ENCODE data around the gene UPK2.
"Not testable (repeated sequence)": the region's sequence is repeated elsewhere in the genome, so short reads cannot be mapped to it uniquely, and the experiment has no call there.

Gene UPK2

DNA sequence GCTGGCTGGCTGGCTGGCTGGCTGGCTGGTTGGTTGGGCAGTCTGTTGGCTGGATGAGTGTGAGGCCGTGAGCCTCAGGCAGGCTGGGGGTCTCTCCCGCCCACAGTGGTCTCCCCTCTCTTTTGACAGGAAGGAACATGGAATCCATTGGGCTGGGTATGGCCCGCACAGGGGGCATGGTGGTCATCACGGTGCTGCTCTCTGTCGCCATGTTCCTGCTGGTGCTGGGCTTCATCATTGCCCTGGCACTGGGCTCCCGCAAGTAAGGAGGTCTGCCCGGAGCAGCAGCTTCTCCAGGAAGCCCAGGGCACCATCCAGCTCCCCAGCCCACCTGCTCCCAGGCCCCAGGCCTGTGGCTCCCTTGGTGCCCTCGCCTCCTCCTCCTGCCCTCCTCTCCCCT, 1.9 kb downstream of the UPK2 start:
- TF ChIP-seq, protein P1, sequence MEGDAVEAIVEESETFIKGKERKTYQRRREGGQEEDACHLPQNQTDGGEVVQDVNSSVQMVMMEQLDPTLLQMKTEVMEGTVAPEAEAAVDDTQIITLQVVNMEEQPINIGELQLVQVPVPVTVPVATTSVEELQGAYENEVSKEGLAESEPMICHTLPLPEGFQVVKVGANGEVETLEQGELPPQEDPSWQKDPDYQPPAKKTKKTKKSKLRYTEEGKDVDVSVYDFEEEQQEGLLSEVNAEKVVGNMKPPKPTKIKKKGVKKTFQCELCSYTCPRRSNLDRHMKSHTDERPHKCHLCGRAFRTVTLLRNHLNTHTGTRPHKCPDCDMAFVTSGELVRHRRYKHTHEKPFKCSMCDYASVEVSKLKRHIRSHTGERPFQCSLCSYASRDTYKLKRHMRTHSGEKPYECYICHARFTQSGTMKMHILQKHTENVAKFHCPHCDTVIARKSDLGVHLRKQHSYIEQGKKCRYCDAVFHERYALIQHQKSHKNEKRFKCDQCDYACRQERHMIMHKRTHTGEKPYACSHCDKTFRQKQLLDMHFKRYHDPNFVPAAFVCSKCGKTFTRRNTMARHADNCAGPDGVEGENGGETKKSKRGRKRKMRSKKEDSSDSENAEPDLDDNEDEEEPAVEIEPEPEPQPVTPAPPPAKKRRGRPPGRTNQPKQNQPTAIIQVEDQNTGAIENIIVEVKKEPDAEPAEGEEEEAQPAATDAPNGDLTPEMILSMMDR (IDR thresholded peaks at IDR 0.05; ENCODE audit: insufficient read depth, low read length, missing control alignments) = no peak
- no peak overlapping the region for H3K4me3 ChIP-seq (ENCODE audit: low read depth, low read length)
- no peak for DNase-seq (ENCODE audit: low read depth, low spot score)
- ChIA-PET POLR2A (no interaction called here), CTCF (interaction anchor here (0.9 to 16.5 kb wide), 18 partner anchors 9 to 363 kb away, joined by 3 to 250 read pairs (median 6); no protein-coding TSS in a partner anchor)

DNA sequence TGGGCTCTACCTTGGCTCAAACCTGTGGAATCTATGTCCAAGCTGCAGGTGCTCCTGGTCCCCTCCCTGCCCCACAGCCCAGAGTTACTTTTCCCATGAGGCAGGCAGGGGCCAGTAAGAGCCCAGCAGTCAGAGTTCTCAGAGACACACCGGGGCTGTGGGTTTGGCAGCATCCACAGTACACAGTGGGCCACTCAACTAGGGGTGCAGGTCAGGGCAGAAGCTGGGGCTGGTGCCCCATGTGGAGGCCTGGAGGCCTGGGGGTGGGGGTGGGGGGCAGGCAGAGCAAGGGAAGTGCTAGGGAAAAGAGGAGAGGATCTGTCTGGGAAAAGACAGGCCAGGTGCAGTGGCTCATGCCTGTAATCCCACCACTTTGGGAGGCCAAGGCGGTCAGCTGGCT, 2.5 kb downstream of the UPK2 start:
- H3K4me3 ChIP-seq (ENCODE audit: low read depth, low read length) = no peak overlapping the region
- CTCF ChIA-PET = interaction anchor here (1.0 to 16.5 kb wide), 7 partner anchors 9 to 298 kb away, joined by 4 to 250 read pairs (median 17); no protein-coding TSS in a partner anchor
- no peak for DNase-seq (ENCODE audit: low read depth, low spot score)
- TF ChIP-seq, protein P1 (IDR thresholded peaks at IDR 0.05; ENCODE audit: insufficient read depth, low read length, missing control alignments) = no peak
- POLR2A ChIA-PET = no interaction called here

DNA sequence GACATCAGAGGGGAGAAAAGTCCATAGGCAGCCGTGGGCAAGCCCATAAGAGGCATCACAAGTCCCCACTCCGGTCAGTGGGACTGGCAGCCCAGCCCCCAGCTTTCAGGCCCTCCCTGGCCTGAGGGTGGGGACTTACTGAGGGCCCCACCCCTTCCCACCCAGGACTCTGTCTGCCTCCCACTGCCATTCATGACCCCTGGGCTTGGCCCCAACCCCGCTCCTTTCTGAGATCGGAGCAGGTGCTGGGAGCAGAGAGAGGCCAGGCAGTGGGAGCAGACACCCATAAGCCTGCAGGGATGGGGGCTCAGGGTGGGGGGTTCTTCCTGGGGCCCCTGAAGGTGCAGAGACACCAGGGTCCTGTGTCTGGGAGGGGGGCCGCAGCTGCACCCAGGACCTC, 5.1 kb downstream of the UPK2 start:
- DNase-seq (ENCODE audit: low read depth, low spot score) = no peak
- POLR2A ChIA-PET = no interaction called here
- no peak overlapping the region for H3K4me3 ChIP-seq (ENCODE audit: low read depth, low read length)
- TF ChIP-seq, protein P1 (IDR thresholded peaks at IDR 0.05; ENCODE audit: insufficient read depth, low read length, missing control alignments) = no peak
- CTCF ChIA-PET = interaction anchor here (0.7 to 16.5 kb wide), 3 partner anchors 31 to 270 kb away, joined by 3 to 250 read pairs (median 6); no protein-coding TSS in a partner anchor

DNA sequence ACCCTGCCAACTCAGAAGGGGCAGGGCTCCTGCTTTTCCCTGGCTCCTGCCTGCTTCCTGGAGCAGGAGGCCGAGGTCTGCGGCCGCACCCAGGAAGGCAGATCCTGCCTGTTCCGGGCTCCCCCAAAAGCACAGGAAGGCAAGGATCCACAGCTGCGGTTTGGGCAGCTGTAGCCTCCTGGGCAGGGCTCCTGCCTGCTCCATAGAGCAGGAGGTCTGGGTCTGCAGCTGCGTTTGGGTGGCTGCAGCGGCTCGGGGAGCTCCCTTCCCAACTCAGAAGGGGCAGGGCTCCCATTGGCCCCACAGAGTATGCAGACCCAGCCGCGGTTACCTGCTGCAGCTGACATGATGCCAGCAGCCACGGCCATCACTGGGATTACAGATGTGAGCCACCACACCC, 5.5 kb downstream of the UPK2 start:
- TF ChIP-seq, protein P1 (IDR thresholded peaks at IDR 0.05; ENCODE audit: insufficient read depth, low read length, missing control alignments) = no peak
- no peak for DNase-seq (ENCODE audit: low read depth, low spot score)
- no peak overlapping the region for H3K4me3 ChIP-seq (ENCODE audit: low read depth, low read length)
- CTCF ChIA-PET = interaction anchor here (16.5 kb wide), 1 partner anchor 271 kb away, joined by 250 read pairs; no protein-coding TSS in a partner anchor
- POLR2A ChIA-PET = no interaction called here

DNA sequence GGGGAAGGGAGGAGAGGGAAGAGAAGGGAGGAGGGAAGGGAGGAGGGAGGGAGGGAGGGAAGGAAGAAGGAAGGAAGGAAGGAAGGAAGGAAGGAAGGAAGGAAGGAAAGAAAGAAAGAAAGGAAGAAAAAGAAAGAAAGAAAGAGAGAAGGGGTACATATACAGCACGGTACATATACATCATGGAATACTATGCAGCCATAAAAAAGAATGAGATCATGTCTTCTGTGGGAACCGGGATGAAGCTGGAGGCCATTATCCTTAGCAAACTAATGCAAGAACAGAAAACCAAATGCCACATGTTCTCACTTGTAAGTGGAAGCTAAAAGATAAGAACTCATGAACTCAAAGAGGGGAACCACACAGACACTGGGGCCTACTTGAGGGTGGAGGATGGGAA, 13.4 kb downstream of the UPK2 start:
- POLR2A ChIA-PET; CTCF ChIA-PET; DNase-seq (ENCODE audit: low read depth, low spot score); H3K4me3 ChIP-seq (ENCODE audit: low read depth, low read length): not testable (repeated sequence)

DNA sequence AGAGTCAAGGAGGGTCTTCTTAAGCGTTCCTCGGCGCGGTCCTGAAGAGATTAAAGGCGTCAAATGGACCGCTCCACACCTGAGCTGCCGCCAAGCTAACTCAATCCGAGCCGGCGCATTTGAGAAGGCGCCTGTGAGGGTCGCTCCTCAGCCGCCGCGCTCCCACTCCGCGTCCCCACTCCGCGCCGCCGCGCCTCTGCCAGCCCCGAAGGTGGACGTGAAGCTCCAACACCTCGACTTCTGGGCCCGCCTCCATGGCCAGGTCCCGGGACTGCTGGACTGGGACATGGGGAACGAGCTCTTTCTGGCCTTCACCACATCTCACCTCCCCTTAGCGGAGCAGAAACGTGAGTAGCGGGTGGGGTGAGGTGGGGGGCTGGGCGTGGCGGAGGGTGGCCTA, 15.5 kb downstream of the UPK2 start, which contains the start of gene FOXR1:
Gene FOXR1, plus strand, starts transcription at position 116 of the 400 bp plus-strand sequence. Its CDS starts 171 bp downstream, at position 287.
- H3K4me3 ChIP-seq (ENCODE audit: low read depth, low read length) = no peak within 1 kb of the TSS
- ChIA-PET POLR2A (no interaction called here), CTCF (interaction anchor here (1.0 kb wide), 1 partner anchor 16 kb away, joined by 3 read pairs; no protein-coding TSS in a partner anchor)
- DNase-seq (ENCODE audit: low read depth, low spot score) = no peak
- TF ChIP-seq, protein P1 (IDR thresholded peaks at IDR 0.05; ENCODE audit: insufficient read depth, low read length, missing control alignments) = no peak

DNA sequence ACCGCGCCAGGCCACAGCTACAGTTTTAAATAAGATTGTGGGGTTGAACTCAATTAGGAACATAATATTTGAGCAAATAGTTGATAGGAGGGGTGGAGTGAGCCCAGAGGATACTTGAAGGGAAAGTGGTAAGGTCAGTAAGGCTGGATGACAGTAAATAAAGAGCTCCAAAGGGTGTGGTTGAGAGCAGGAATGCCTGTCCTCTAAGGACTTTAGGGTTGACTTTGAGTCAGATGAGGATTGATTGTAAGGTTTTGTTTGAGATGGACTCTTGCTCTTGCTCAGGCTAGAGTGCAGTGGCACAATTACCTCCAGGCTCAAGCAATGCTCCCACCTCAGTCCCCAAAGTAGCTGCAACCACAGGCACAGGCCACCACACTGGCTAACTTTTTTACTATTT, 17.9 kb downstream of the UPK2 start:
- POLR2A ChIA-PET = no interaction called here
- no peak overlapping the region for H3K4me3 ChIP-seq (ENCODE audit: low read depth, low read length)
- no peak for DNase-seq (ENCODE audit: low read depth, low spot score)
- TF ChIP-seq, protein P1 (IDR thresholded peaks at IDR 0.05; ENCODE audit: insufficient read depth, low read length, missing control alignments) = no peak
- CTCF ChIA-PET = interaction anchor here (0.7 to 2.1 kb wide), 3 partner anchors 17 to 284 kb away, joined by 3 to 6 read pairs (median 4); partner anchors contain the start of gene CXCR5

All from AG04449 (cell line).